ENCODE results near the gene TUBB2B.

The TUBB2B gene

DNA sequence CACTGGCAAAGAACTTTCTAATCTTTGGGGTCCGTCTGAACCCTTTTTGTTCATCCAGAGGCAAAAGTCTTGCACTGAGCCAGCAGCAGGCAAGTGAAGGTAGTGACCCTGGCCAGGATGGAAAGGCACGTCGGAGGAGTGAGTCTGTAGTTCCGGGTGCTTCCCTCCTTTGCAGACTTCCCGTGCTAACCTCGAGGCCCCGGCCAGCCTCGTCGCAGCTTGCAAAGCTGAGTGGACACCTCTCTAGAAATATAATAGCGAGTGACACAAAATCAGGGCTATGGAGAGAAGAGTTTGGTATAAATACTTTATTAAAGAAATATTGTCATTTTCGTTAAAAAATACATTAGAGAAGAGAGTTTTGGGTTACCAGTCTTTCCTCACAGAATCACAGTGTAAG lies 41.2 kb upstream of the TUBB2B start:
- Histone ChIP-seq H3K27me3 (no peaks in the 10 kb centered on the region), H3K4me3 (no peak overlapping the region), H4K20me1 (peaks cover 100% of the 10 kb centered on the region), H3K4me2 (no peak overlapping the region), H3K27ac (no peak overlapping the region), H3K36me3 (peaks cover 96% of the 10 kb centered on the region), H3K4me1 (no peaks in the 10 kb centered on the region), H3K9ac (no peak overlapping the region), H3K9me3 (no peaks in the 10 kb centered on the region)
- TF ChIP-seq Cebpa-rat (IDR thresholded peaks at IDR 0.05) = no peak

DNA sequence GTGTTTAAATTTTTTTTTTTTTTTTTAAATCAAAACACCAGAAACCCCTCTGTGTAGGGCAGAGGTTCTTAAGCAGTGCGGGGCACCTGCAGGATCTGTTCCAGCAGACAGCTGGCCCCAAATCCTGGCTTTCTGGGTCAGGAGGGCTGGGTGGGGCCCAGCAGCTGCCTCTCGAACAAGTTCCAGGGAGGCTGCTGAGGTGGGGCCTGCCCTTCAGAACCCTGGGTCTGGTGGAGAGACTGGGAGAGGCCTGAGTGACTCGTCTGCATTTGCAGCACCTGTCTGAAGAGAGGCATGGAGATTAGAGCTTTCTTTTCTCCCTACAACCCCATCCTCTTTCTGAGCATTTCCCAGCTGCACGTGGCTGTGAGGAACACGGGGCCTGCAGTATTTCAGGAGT lies 39.7 kb upstream of the TUBB2B start:
- TF ChIP-seq Cebpa-rat (IDR thresholded peaks at IDR 0.05) = no peak
- Histone ChIP-seq H4K20me1 (peaks cover 100% of the 10 kb centered on the region), H3K4me1 (peaks cover under 1% of the 10 kb centered on the region; the same call in 1 of the 2 replicates), H3K9me3 (no peaks in the 10 kb centered on the region), H3K4me2 (no peak overlapping the region), H3K9ac (no peak overlapping the region), H3K27ac (no peak overlapping the region), H3K4me3 (no peak overlapping the region), H3K27me3 (no peaks in the 10 kb centered on the region), H3K36me3 (peaks cover 94% of the 10 kb centered on the region)

DNA sequence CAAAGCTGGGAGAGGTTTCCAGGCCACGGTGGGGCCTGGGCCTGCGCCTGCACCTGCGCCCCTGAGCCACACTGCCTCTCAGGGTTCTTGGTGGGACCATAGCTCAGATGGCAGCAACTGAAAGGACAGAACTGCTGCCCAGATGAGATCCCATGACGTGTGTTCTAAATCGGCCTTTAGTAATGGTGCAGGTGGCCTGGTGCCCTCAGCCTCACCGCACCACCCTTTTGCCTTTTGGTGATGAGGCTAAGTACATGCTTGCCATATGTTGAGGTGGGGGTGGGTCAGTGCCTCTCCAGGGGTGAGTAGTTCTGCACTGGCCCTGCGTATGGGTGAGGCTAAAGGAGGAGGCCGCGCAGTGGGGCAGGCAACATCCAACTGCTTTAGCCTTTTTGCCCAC lies 38.7 kb upstream of the TUBB2B start:
- H4K20me1 ChIP-seq = peaks cover 100% of the 10 kb centered on the region
- H3K9me3 ChIP-seq = no peaks in the 10 kb centered on the region
- H3K4me2 ChIP-seq = no peak overlapping the region
- no peaks in the 10 kb centered on the region for H3K27me3 ChIP-seq
- TF ChIP-seq Cebpa-rat (IDR thresholded peaks at IDR 0.05) = no peak
- no peak overlapping the region for H3K27ac ChIP-seq
- H3K9ac ChIP-seq = no peak overlapping the region
- H3K4me1 ChIP-seq = peaks cover 10% of the 10 kb centered on the region
- no peak overlapping the region for H3K4me3 ChIP-seq
- H3K36me3 ChIP-seq = peaks cover 94% of the 10 kb centered on the region

DNA sequence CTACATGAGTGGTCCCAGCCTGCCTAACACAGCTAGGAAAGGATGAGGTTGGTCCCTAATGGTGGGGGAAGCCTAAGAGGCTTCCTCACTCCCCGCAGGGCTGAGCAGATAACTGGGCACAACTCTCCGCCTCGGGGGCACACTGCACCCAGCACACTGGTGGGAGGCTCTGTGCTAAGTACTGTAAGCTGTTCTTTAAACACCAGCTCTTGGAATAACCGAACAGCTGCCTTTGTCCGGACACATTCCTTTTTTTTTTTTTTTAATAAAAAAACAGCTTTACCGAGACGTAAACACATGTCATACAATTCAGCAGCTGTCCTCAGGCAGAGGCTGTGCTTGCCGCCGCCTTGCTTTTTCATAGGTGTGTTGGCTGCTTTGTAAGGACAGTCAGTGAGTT lies 38.2 kb upstream of the TUBB2B start:
- no peak overlapping the region for H3K4me2 ChIP-seq

DNA sequence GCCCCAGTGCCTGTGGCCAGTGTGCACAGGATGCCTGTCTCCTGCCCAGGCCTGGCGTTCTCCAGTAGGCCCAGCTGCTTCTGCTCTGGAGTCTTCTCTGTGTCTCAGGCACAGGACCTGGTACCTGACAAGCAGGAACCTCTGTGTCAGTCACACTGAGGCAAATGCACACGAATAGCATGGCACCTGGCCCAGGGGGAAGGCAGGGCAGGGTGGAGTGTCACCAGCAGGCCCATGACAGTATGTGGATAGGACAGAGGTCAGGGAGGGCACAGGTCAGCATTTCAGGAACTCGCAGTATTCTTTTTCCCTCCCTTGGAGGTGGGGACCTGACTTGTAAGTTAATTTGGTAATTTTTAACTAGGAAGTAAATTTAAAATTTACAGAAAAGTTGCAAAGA lies 36.9 kb upstream of the TUBB2B start:
- H4K20me1 ChIP-seq = peaks cover 92% of the 10 kb centered on the region
- H3K4me2 ChIP-seq = no peak overlapping the region
- H3K4me3 ChIP-seq = no peak overlapping the region
- TF ChIP-seq Cebpa-rat (IDR thresholded peaks at IDR 0.05) = no peak
- H3K4me1 ChIP-seq = peaks cover 25% of the 10 kb centered on the region
- peaks cover 82% of the 10 kb centered on the region for H3K36me3 ChIP-seq
- no peak overlapping the region for H3K9ac ChIP-seq
- no peaks in the 10 kb centered on the region for H3K9me3 ChIP-seq
- H3K27me3 ChIP-seq = no peaks in the 10 kb centered on the region
- no peak overlapping the region for H3K27ac ChIP-seq

More for the DNA sequence above, 38.2 kb upstream of the TUBB2B start:
- Histone ChIP-seq H3K27me3 (no peaks in the 10 kb centered on the region), H3K4me1 (peaks cover 15% of the 10 kb centered on the region), H3K36me3 (peaks cover 94% of the 10 kb centered on the region), H3K27ac (no peak overlapping the region), H3K4me3 (no peak overlapping the region), H3K9me3 (no peaks in the 10 kb centered on the region), H4K20me1 (peaks cover 100% of the 10 kb centered on the region), H3K9ac (no peak overlapping the region)
- TF ChIP-seq Cebpa-rat (IDR thresholded peaks at IDR 0.05) = no peak

DNA sequence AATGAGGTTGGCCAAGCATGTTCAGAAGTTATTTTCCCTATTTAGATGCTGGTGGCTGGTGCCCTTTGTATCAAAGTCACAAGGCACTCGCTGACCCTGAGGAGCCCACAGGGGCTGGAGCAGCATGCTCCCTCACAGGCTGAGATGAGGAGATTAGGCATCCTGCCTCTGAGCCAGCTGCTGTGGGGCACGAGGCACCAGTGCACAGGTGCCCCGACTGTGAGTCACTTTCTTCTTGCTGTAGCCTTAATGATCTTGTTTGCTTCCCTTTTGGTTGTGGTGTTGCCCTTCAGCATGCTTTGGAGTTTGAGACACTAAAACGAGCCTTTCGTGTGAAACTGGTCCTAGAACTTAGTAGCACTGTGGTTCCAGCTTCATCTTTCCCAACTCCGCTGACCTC lies 35.6 kb upstream of the TUBB2B start:
- Histone ChIP-seq H3K9me3 (no peaks in the 10 kb centered on the region), H3K27ac (no peak overlapping the region), H3K36me3 (peaks cover 69% of the 10 kb centered on the region), H4K20me1 (peaks cover 80% of the 10 kb centered on the region), H3K4me2 (no peak overlapping the region), H3K4me1 (peaks cover 30% of the 10 kb centered on the region), H3K9ac (no peak overlapping the region), H3K27me3 (no peaks in the 10 kb centered on the region), H3K4me3 (no peak overlapping the region)
- no peak for TF ChIP-seq Cebpa-rat (IDR thresholded peaks at IDR 0.05)

DNA sequence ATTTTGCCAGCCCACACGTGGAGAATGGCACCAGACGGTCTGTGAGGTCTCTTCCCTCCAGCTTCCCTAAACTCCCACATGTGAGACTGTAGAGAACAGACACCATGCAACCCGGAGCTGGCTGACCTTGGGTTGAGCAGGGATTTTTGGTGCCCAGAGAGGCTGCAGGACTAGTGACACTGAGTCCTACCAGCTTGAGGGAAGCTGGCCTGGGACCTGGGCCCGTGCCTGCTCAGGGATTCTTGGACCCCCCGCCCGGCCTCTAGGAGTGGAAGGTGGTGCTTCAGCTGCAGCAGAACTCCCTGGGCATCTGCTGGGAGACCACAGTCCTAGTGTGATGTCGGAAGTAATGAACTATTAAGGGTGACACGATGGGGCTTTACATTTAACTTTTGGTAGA lies 34.5 kb upstream of the TUBB2B start:
- TF ChIP-seq Cebpa-rat (IDR thresholded peaks at IDR 0.05) = no peak
- no peak overlapping the region for H3K9ac ChIP-seq
- no peaks in the 10 kb centered on the region for H3K27me3 ChIP-seq
- no peaks in the 10 kb centered on the region for H3K9me3 ChIP-seq
- peaks cover 68% of the 10 kb centered on the region for H4K20me1 ChIP-seq
- H3K36me3 ChIP-seq = peaks cover 57% of the 10 kb centered on the region
- H3K27ac ChIP-seq = no peak overlapping the region
- H3K4me3 ChIP-seq = no peak overlapping the region
- peaks cover 31% of the 10 kb centered on the region for H3K4me1 ChIP-seq
- H3K4me2 ChIP-seq = peak overlapping the region; percentile 94; the same call in 1 of the 2 replicates

DNA sequence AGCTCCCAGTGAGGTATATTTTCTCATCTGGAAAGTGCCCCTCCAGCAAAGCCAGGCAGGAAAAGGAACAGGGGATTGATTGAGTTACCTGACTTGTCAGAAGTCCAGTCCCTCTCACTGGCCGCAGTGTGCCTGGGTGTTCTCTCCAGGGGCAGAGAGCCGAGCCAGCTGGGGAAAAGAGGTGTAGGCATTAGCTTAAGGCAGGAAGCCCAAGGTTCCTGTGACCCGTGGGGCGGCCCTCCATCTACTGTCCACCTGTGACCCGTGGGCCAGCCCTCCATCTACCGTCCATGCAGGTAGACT lies 34.0 kb upstream of the TUBB2B start:
- Histone ChIP-seq H3K4me1 (peaks cover 31% of the 10 kb centered on the region), H3K9me3 (no peaks in the 10 kb centered on the region), H3K27me3 (no peaks in the 10 kb centered on the region), H3K4me2 (peak overlapping the region; percentile 94), H3K9ac (peak overlapping the region; percentile 93; the same call in 1 of the 2 replicates), H3K4me3 (no peak overlapping the region), H4K20me1 (peaks cover 63% of the 10 kb centered on the region), H3K27ac (no peak overlapping the region), H3K36me3 (peaks cover 56% of the 10 kb centered on the region)
- no peak for TF ChIP-seq Cebpa-rat (IDR thresholded peaks at IDR 0.05)

DNA sequence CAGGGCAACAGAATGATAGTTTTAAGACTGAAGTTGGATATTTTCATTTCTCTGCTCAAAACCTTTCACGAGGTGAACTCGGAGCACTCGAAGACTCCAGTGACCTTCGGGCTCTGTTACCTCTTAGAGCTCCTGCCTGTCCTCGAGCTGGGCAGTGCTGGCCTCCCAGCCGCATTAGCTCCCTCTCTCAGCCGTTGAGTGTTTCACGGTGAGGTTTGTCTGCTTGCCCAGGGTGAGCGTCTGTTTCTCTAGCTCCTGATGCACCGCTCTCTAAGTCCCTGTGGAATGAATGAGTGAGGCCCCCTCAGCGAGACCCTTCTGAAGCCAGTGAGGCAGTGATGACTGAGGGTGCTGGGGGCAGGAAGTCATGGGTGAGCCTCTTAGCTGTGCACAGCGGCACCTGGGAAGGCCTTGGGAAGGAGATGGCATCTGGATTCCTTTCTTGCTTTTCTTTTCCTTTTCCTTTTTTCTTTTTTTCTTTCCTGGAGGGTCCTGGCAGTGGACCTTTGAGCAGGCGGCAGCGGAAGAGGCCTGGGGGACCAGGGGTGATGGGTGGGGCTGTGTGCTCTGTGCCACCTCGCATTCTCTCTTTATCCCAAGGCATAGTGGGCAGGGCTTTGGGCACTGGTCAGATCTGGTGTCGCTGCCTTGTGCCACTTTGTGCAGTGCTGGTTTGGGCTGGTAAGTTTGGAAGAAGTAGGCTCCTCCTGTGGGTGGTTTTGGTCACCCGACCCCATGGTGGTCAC lies 33.5 kb upstream of the TUBB2B start:
- Histone ChIP-seq H3K27me3 (no peaks in the 10 kb centered on the region), H3K4me2 (peak overlapping the region; percentile 94), H4K20me1 (peaks cover 58% of the 10 kb centered on the region), H3K27ac (0 out of 2 replicates have a peak overlapping the region, but pooled peaks have one; percentile 92), H3K4me1 (peaks cover 31% of the 10 kb centered on the region), H3K36me3 (peaks cover 51% of the 10 kb centered on the region), H3K4me3 (peak overlapping the region; percentile 100; the same call in 1 of the 2 replicates), H3K9me3 (no peaks in the 10 kb centered on the region), H3K9ac (peak overlapping the region; percentile 93; the same call in 1 of the 2 replicates)
- no peak for TF ChIP-seq Cebpa-rat (IDR thresholded peaks at IDR 0.05)

DNA sequence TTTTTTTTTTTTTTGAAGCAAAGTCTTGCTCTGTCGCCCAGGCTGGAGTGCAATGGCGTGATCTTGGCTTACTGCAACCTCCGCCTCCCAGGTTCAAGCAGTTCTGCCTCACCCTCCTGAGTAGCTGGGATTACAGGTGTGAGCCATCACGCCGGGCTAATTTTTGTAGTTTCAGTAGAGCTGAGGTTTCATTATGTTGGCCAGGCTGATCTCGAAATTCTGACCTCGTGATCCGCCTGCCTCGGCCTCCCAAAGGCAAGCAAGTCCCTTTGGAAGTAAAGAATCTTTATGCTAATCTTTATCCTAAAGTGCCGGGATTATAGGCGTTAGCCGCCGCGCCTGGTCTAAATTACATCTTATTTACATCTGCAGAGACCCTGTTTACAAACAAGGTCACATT lies 32.8 kb upstream of the TUBB2B start:
- 0 out of 2 replicates have a peak, but pooled peaks cover 1% of the 10 kb centered on the region for H3K9me3 ChIP-seq
- peak overlapping the region; percentile 93; the same call in 1 of the 2 replicates for H3K9ac ChIP-seq
- H4K20me1 ChIP-seq = peaks cover 52% of the 10 kb centered on the region
- H3K4me3 ChIP-seq = peak overlapping the region; percentile 100
- TF ChIP-seq Cebpa-rat (IDR thresholded peaks at IDR 0.05) = no peak
- H3K27ac ChIP-seq = peak overlapping the region; percentile 92; the same call in 1 of the 2 replicates
- H3K27me3 ChIP-seq = no peaks in the 10 kb centered on the region
- H3K4me2 ChIP-seq = peak overlapping the region; percentile 94
- H3K4me1 ChIP-seq = peaks cover 31% of the 10 kb centered on the region
- peaks cover 45% of the 10 kb centered on the region for H3K36me3 ChIP-seq

Measured in BLaER1 (cell line).